Activated CD4-positive, alpha-beta T cell treated with anti-CD3 and anti-CD28 coated beads, Interleukin-2, amount 50 U/mL, for 4 hours (primary cell): ENCODE results near the gene FGF21.
"Not testable (repeated sequence)": the region's sequence is repeated elsewhere in the genome, so short reads cannot be mapped to it uniquely, and the experiment has no call there.

Experiments
- DNase-seq, 2 experiments: peaks; one replicate each; pipeline ENCODE4 v3.0.0-alpha.2; 2020

FGF21 gene, protein sequence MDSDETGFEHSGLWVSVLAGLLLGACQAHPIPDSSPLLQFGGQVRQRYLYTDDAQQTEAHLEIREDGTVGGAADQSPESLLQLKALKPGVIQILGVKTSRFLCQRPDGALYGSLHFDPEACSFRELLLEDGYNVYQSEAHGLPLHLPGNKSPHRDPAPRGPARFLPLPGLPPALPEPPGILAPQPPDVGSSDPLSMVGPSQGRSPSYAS

DNA sequence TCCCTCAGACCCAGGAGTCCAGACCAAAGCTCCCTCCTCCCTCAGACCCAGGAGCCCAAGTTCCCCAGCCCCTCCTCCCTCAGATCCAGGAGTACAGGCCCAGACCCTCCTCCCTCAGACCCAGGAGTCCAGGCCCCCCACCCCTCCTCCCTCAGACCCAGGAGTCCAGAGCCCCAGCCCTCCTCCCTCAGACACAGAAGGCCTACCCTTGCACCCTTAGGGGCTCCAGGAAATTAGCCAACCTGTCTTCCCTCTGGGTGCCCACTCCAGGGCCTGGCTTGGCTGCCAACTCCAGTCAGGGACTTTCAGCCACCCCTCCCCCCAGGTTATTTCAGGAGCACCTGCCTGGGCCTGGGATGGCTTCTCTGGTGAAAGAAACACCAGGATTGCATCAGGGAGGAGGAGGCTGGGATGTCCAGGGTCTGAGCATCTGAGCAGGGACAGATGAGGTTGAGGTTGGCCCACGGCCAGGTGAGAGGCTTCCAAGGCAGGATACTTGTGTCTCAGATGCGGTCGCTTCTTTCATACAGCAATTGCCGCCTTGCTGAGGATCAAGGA, at the start of gene FGF21:
TSS of gene FGF21 (plus strand) at position 441 of the 558 bp plus-strand sequence. CDS start 713 bp downstream, outside the sequence.
- no peak for DNase-seq

DNA sequence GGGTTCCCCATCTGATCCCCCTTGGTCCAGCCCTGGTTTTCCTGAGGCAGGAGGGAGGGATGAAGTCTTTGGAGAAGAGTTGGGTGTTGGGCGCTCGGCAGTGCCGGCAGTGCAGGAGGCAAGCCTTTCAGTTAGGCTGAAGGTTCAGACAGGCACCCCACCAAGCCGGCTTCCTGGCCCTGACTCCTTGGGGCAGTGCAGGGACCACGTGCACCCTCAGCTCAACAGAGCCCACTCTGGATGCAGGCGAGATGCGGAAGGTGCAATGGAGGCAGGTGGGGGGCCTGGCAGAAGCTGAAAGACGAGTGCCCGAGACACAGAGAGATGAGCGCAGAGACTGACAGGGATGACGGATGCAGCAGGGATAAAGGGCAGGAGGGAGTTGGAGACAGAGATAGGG, 46.9 kb upstream of the FGF21 start:
- no peak for DNase-seq

DNA sequence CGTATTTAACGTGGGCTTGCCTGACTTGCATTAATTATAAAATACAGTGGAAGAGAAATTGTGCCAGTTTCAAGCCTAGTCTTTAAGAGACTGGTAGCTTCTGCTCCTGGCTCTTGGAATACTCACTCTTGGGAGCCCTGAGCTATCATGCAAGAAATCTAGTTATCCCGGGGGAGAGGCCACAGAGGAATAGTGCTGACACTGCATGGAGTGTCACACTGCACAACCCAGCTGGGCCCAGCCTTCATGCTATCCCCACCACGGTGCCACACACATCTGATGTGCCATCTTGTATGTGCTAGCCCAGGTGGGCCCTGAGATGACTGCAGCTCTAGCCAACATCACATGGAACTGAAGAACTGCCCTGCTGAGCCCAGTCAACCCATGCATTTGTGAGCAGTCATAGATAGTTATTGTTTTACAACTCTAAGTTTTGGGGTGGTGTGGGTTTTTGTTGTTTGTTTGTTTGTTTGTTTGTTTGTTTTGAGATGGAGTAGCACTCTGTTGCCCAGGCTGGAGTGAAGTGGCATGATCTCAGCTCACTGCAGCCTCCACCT, 44.1 kb upstream of the FGF21 start:
- DNase-seq, result no peak

DNA sequence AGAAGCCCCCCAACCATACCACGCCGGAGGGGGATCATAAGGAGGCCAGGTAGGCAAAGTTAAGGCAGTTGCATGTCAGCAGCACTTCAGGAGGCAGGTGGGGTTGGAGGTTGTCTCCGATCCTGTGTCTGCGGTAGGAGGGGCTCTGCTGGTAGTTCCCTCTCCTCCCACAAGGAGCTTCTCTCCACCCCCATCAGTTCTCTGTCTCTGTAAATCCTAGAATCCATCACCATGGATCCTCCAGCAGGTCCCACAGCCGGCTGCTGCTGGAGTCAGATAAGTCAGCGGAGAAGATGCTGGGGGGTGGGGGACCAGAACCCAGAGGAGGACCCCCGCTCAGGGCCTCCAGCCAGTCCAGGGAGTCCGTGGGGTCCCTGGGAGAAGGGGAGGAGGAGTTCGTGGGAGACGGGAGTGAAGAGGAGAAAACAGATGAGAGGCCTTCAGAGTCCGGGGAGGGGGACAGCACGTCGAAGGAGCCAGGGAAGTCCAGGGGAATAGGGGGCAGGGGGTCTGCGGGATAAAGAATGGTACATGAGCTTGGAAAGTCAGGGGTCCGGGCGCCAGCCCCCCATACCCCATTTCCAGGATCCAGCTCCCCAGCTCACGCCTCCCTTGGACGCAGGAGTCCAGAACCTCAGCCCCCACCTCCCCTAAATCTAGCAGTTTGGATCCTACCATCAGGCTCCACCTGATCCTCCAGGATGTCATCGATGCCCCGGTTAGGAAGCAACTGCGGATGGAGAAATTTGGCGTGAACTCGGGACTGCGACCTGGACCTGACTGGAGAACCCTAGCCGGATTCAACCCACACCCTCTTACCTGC, 42.1 kb upstream of the FGF21 start:
- DNase-seq, result no peak

DNA sequence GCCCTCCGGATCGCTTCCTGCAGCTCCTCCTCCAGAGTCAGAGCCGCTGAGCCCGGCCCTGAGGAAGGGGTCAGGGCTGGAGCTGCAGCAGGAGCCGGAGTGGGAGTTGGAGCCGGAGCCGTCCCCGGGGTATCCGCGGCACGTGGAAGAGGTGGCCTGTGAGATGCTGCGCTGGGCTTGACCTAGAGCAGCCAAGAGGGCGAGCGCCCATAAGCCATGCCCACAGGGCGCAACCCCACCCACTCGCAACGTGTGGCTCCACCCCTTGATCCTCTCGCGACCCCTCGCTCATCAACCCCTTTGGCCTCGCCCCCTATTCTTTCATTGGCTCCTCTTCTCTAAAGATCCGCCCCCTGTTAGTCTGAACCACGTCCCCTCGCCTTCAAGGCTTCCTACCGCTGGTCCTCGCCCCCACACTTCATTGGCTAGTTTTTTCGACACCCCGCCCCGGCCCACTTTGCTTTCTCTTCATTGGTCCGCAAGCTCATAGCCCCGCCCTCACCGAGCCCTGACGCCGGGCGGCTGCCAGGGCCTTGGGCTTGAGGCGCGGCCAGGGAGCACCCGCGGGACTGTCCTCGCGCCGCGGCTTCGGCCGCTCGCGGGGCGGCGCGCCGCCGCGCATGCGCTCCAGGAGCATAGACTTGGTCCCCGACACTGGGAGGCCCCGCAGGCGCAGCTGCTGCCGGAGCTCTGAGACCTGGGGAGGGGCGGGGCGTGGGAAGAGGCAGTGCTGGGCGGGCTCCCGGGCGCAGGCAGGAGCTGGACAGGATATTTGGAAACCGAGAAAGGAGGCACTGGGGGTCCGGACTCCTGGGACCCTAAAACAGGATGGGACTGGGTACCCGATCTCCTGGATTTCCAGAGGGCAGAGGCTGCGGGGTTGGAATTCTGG, 41.2 kb upstream of the FGF21 start:
- DNase-seq, result peak; percentile 96

DNA sequence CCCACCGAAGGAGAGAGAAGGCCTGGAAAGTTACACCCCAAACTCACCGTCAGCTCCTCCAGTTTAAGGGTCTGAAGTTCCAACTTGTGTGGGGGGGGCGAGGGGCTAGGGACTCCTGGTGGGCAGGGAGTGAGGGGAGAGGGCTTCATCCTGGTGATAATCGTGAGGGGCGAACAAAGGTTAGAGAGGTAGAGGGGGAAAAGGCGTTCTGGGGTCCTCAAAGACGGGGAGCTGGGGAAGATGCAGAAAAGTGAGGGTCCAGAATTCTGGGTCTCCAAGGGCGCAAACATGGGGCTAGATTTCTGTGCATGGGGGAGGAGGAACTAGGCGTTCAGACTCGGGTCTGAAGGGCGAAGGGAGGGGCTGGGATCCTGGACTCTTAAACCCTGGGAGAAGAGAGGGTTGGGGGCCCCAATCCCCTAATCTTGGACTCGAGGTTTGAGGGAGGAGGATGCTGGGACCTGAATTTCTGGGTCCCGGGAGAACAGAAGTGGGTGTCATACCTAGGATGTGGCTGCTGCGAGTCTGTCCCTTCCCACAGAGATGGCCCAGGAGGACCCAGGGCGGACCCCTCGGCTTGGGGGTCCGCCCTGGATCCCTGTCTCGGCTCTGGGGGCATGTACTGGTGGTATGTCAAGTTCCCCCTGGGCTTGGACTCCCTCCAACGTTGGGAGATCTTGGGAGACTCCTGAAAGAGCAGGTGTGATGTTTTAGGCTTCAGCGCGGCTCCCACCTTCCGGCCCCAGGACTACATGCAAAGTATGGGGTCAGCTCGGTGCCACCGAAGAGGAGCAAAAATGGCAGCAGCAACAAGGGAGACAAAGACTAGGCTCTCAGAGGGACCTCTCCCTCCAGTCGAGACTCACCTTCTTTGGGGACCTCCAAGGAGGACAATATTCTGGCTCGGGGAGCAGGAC, 40.3 kb upstream of the FGF21 start:
- no peak for DNase-seq

DNA sequence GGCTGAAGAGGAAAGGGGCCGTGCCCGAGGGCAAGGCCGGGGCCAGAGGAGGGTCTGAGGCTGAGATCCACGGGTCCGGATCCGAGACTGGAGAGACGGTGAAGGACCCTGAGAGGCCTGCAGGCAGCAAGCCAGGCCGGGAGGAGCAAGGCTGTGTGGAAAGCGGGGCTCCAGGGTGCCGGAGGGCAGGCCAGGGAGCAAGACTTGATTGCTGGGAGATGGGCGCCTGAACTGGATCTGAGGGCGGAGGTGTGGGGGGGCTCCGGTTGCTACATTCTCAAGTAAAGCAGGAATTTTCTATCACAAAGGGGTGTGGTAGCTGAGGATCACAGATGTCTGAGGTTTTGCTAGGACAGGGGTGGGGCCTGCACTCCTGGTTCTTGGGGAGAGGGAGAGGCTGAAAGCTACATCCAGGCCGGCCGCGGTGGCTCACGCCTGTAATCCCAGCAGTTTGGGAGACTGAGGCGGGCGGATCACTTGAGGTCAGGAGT, 39.6 kb upstream of the FGF21 start:
- no peak for DNase-seq

DNA sequence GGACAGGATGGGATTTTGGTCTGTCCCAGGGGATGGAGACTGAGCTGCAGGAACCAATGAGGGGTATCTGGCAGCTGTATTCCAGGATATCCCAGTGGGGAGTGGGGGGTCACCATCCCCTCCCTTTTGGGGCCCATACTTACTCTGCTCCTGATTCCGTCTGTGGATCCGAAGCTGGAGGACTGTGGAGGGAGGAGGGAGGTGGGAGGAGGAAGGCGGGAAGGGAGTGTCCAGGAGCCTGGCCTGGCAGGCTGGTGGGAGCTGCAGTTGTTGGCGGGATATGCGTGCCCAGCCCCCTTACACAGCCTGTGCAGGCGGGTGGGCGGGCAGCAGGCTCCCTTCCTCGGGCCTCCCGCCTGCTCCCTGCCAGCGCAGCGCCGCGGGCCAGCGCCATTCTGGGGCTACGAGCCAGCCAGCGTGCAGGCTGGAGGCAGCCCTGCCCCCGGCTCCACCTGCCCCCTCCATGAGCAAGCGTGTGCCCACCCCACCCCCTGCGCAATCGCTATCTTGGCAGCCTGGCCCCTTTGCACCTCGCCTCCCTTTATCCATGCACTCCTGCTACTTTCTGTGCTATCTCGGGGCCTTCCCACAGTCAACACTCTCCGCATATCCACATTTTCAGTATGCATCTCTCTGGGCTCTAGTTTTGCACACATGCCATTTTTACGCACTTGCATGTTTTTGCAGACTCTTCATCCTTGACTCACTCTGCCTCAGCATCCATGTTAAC, 38.6 kb upstream of the FGF21 start:
- no peak for DNase-seq

DNA sequence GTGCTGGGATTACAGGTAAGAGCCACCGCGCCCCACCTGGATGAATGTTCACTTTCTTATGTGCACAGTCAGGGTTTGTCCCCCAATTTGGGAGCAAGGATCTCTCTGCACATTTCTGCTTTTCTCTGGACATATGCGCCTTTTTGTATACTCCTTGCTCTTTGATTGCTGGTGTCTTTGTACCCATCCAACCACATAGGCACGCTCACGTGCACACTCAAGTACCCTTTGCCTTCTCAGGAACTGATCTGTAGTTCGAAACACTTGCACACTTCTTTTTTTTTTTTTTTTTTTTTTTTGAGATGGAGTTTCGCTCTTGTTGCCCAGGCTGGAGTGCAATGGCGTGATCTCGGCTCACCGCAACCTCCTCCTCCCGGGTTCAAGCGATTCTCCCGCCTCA, 37.2 kb upstream of the FGF21 start:
- DNase-seq, result not testable (repeated sequence)

DNA sequence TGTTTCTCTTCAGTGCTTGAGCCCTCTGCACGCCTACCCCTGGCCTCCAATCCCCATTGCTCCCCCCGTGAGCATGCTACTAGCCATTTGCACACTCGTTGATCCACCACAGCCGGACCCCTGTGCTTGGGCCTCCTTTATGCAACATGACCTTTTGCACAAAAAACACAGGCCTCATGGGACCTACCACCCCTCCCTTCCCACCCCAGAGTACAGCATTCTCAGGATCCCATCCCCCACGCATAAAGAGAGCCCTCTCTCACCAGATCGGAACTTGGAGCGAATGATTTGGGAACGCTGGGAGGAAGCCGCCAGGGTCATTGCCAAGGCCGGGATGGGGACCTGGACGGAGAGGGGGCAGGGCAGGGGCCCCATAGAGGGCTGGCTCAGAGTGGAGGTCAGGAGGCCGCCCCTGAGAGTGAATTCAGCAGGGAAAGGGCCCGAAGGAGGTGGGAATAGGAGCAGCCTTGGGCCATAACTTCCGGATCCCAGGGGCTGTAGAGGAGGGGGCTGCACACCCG, 36.6 kb upstream of the FGF21 start:
- DNase-seq, result no peak

DNA sequence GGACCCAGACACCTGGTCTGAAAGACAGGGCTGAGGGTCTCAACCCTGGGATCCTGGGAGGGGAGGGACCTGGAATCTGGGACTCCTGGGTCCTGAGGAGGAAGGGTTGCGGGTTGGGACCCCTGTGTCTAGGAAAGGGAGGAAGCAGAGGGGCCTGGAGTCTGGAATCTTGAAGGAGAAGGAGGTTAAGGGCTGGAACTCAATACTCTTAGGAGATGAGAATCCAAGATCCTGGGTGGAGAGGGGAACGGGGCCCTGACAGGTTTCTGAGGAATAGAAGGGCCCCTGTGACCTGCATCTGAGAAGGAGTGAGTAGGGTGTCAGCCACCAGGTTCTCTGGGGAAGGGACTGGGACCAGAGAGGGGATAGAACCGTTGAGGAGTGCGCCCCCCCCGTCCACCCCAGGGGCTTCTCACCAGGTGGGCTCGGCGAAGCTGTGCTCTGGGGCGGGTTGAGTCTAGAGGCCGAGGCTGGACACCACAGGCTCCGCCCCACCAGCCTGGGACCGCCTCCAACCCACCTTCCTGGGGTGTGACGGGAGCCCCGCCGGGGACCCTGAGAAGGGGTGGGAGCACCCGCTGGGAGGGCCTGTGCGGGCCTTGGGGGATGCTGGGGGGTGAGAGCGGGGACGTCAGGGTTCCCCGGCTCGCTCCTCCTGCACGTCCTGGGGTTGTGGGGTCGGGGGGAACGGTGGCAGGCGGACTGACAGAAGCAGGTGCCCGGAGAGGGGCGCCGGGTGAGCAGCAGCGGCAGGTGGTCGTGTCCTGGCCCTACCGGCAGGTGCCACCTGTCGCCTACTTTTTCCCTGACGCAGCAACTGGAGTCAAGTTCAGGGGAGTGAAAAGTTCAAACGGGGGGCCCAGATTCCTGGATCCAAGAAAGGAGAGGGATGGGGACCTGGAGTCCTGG, 35.8 kb upstream of the FGF21 start, which contains the start of gene MAMSTR:
TSS of gene MAMSTR (minus strand) at position 463 of the 909 bp plus-strand sequence. CDS start 694 bp downstream, outside the sequence.
- no peak for DNase-seq

DNA sequence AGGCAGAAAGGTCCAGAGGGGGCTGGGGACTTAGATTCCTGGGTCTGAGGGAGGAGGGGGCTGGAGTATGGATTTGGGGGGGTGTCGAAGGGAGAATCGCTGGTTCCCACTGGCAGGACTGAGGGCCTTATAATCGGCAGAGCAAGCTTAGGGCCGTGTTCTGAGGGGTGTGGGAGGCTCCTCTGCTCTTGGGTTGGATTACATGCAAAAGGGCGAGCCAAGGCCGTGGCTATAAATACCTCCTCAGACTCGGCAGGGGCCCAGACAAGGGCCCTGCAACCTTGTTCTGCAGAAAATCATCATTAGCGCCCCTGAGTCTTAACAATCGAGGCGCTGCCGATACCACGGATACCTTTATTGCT, 35.1 kb upstream of the FGF21 start:
- DNase-seq, result no peak

DNA sequence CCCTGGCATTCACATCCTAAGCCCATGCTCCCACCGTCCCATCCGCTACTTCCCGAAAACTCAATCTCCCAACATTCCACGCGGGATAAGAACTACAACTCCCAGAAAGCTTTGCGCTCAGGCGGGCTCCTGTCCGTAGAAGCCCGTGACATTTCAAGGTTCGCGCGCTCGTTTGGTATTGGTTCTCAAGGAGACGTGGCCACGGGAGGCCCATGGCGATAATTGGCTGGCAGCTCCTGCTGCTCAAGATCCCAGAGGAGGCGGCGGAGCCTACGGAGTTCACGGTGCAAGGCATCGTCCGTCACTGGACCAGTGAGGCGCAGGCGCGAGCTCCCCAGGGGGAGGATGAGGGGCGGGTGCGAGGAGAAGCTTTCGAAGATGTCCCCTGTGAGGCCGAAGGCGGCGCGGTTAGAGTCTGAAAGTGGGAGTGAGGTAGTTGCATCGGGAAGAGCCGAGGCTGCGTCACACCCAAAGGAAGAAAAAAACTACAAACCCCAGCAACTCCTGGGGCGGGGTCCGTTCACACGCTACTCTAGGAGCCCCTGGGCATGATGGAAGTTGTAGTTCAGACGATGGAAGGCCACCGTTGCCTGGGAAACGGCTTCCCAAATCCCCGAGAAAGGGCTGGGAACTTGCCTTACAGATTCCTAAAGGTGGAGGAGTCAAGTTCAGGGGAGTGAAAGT, 34.6 kb upstream of the FGF21 start:
- DNase-seq, result peak; percentile 85 to 86

DNA sequence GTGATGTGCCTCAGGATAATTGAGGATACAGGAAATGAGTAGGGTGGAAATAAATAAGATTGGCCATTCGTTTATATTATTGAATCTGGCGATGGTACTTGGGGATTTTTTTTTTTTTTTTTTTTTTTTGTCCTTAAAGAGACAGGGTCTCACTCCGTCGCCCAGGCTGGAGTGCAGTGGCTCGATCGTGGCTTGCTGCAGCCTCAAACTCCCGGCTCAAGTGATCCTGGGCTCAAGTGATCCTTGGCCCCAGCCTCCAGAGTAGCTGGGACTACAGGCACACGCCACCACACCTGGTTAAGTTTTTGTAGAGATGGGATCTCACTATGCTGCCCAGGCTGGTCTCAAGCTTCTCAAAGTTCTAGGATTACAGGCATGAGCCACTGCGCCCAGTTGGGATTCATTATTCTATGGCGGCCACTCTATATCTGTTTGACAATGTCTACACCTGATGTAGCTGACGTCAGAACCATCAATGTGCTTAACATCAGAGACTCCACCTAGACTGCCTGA, 33.1 kb upstream of the FGF21 start:
- no peak for DNase-seq

DNA sequence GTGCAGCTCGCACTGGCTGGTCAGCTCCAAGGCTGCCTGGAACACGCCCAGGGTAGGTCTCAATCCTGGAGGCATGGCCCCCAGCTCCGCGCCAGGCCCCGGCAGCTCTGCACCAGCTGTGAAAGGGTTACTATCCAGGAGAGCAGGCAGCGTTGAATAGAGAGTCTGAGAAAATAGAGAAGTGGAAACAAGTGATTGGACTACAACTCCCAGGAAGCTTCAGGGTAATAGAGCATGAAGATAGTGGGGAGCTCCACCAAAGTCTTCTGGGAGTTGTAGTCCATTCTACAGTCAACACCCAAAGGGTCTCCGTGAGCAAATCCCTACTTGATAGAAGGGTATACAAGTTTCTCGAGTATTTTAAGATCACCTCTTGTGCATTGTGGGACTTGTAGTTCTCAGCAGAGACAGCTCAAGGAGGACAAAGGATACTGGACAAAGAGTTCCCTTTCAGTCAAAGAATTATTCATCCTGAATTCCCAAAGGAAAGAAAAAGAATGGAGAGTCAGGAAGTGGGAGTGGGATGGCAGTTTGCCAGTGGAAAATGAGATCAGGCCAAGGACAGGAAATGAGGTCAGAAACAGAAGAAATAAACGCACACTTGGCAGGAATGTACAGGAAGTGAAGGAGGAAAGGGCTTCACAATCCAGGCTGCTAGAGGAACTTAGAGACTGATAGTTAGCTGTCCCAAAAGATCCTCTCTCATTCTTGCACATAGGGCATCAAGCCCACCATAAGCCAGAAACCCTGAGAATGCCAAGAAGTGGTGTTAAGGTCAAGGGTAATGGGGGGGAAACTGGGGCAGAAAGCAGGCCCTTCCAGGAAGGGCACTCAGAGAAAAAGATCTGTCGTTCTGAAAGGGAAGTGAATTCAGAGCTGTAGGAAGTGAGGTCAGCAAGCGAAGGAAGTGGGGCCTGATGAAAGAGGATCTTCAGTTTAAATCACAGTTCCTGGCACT, 30.2 kb upstream of the FGF21 start:
- no peak for DNase-seq

DNA sequence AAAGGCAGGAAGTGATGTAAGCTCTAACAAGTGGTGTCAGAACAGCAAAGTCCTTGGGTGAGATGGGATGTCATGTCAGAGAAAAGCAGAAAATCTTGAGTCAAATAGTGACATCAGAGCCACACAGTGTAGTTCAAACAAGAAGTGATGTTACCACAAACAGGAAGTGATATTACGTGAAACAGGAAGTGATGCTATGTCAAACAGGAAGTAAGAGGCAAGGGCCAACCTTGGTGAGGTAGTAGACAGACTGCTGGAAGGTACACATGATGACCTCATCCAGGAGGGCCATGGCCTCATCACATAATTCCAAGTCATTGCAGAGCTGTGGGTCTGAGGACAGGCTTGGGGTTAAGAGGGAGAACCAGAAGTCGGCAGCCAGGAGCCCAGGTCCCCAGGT, 28.8 kb upstream of the FGF21 start:
- no peak for DNase-seq
